Progenitor cell of endocrine pancreas (in vitro differentiated cells): Measurements from ENCODE around the gene CDC6. TPM values are rescaled to one million over a fixed set of nuclear protein-coding genes. Genes with fewer than 3 reads are reported as not detected.

Experiments used
- DNase-seq: peaks from one replicate; pipeline ENCODE4 v3.0.0; 2021; ENCODE audit warnings: low spot score; ENCODE audit not compliant: unreplicated experiment
- H3K27ac Mint-ChIP-seq: 2 replicates; pipeline ENCODE4 v1.8.0; 2021; ENCODE audit warnings: mild to moderate bottlenecking, moderate library complexity, mixed read lengths
- H3K27me3 Mint-ChIP-seq: 2 replicates; pipeline ENCODE4 v1.8.0; 2021; ENCODE audit warnings: mixed read lengths
- H3K36me3 Mint-ChIP-seq: 2 replicates; pipeline ENCODE4 v1.8.0; 2022; ENCODE audit warnings: mixed read lengths; ENCODE audit not compliant: insufficient read depth
- H3K4me1 Mint-ChIP-seq: 2 replicates; pipeline ENCODE4 v1.8.0; 2021; ENCODE audit warnings: low read depth, mixed read lengths
- H3K4me3 Mint-ChIP-seq: 2 replicates; pipeline ENCODE4 v1.8.0; 2021; ENCODE audit warnings: low read depth, mild to moderate bottlenecking, moderate library complexity, mixed read lengths
- H3K9me3 Mint-ChIP-seq: 2 replicates; pipeline ENCODE4 v1.8.0; 2021; ENCODE audit warnings: low read depth, mixed read lengths
- total RNA-seq: library from RNA; stranded (reverse); gene quantifications from 2 replicates; pipeline ENCODE4 v1.2.1, GENCODE V29; 2021
- TF ChIP-seq, protein P1 (sequence below): fragments of 200-600 bp; sonication (generic); IDR thresholded peaks from one replicate; pipeline ENCODE4 v1.5.0; 2021; ENCODE audit warnings: antibody characterized with exemption, mild to moderate bottlenecking; ENCODE audit not compliant: unreplicated experiment

The CDC6 gene
- total RNA-seq, 1 donor from 2014 or later: 35.7 TPM

DNA sequence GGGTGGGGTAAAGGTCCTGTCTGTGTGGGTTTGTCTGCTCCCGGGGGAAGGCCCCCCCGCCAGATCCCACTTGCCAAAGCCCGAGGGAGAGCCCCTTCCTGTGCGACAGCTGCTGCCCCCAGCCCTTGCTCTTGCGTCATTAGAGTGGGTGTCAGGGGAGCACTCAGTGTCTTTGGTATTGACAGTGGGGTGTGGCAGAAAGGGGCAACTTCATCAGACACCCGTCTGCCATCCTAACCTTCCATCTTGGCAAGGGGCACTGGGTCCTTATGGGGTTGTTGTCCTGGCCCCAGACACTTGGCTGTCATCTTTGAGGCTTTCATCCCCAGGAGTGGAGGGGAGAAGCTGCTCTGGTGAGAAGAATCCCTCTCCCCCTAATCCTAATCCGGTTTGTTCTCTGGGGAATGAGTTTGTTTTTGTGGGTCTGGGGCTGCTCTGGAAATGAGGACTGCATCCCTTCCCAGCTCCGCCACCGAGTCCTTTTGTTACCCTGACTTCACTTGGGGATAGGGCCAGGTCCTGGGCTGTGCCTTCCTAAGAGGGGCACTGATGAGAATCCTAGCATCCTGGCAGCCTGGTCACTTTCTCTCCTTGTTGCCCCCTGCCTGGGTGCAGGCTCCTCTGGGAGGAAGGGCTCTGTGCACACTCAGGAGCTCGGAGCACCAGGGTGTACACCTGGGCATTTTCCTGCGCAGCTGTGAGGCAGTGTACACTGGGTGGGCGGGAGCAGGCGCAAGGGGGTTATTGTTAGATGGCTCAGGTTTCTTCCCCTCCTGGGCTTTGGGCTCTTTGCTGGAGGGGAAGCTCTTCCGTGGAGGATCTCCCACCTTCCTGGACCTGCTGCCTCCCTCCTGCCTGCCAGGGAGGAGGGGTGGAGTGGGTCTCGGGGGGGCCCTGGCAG is 55.8 kb downstream of the CDC6 start:
- peak overlapping the region; percentile 89 for H3K4me3 Mint-ChIP-seq

DNA sequence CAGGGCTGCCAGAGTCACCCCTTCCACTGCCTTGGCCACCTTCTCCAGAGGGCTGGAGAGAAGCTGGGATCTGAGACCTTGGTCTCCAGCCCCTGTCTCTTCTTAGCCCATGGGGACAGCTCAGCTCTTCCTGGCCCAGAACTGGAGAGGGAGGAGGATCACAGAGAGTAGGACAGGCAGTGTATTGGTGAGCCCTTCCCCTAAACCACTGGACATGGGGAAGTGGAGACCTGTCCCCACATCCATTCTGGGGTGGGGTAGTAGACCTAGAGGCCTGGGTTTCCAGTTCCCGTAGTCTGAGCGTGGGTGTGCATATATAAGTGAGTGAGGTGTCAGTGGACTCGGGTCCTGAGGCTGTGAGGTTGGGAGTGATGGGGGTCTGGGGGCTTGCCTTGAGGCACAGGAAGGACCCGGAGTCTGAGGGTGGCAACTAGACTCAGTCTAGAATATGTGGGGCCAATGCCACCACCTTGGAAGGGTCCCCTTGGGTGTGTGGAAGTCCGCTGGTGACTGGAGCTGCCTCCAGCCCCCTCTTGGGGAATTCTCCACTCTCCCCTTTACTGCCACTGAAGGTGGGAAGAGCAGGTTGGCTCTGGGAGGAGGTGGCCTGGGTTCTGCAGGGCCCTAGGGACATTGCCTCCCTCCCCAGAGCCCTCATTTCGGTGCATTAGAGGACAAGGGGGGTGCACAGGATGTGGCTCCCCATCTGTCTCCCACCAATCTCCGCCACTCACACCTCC is 56.9 kb downstream of the CDC6 start:
- Mint-ChIP-seq H3K27ac (peak overlapping the region; percentile 97), H3K9me3 (no peaks in the 10 kb centered on the region), H3K4me1 (peaks cover 67% of the 10 kb centered on the region), H3K4me3 (peak overlapping the region; percentile 89), H3K36me3 (peaks cover 5% of the 10 kb centered on the region), H3K27me3 (no peaks in the 10 kb centered on the region)
- TF ChIP-seq, protein P1, sequence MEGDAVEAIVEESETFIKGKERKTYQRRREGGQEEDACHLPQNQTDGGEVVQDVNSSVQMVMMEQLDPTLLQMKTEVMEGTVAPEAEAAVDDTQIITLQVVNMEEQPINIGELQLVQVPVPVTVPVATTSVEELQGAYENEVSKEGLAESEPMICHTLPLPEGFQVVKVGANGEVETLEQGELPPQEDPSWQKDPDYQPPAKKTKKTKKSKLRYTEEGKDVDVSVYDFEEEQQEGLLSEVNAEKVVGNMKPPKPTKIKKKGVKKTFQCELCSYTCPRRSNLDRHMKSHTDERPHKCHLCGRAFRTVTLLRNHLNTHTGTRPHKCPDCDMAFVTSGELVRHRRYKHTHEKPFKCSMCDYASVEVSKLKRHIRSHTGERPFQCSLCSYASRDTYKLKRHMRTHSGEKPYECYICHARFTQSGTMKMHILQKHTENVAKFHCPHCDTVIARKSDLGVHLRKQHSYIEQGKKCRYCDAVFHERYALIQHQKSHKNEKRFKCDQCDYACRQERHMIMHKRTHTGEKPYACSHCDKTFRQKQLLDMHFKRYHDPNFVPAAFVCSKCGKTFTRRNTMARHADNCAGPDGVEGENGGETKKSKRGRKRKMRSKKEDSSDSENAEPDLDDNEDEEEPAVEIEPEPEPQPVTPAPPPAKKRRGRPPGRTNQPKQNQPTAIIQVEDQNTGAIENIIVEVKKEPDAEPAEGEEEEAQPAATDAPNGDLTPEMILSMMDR: no peak
- DNase-seq: no peak

More for the DNA sequence above, 55.8 kb downstream of the CDC6 start:
- no peak for DNase-seq
- Mint-ChIP-seq H3K27ac (peak overlapping the region; percentile 97), H3K4me1 (peaks cover 62% of the 10 kb centered on the region), H3K27me3 (no peaks in the 10 kb centered on the region), H3K36me3 (peaks cover 4% of the 10 kb centered on the region), H3K9me3 (no peaks in the 10 kb centered on the region)
- TF ChIP-seq, protein P1: no peak

DNA sequence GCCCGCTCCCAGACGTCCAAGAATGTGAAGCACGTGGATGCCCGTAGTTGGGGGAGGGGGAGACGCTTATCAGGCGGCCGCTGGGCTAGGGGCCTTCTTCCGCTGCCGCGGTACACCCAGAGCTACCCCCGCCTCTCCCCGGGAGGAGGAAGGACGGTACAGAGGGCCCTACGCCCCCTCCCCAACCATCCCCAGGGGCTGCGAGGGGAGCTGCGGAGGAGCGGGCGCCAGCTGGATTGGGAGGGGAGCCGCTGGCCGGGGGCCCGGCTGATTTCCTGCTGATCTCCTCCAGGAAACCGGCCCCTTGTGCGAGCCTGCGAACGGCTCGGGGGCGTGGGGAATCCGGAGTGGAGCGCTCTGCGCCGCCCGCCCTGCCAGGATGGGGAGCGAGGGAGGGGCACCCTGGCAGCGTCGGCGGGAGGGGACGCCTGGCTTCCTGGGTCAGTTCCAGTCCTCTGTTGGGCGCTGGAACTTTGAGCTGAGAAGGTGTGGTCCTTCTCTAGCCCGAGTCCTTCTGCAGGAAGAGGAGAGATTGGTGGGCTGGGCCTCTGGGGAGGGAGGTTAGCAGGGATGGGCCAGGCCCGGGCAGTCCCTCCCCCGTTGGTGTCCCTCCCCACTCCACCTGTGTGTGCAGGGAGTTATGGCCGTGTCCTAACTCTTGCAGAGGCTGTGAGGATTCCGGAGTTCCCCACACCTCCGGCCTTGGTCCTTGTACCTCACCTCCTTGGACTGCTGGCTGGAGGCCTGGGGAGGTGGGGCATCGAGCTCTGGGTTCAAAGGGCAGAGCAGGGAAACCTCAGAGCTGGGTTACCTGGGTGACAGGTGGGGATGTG is 57.7 kb downstream of the CDC6 start:
- H3K4me1 Mint-ChIP-seq: peaks cover 68% of the 10 kb centered on the region
- H3K27me3 Mint-ChIP-seq: no peaks in the 10 kb centered on the region
- H3K4me3 Mint-ChIP-seq: peak overlapping the region; percentile 89
- TF ChIP-seq, protein P1: no peak
- H3K36me3 Mint-ChIP-seq: peaks cover 4% of the 10 kb centered on the region
- H3K9me3 Mint-ChIP-seq: no peaks in the 10 kb centered on the region
- peak overlapping the region; percentile 97 for H3K27ac Mint-ChIP-seq
- DNase-seq: peak; percentile 46

DNA sequence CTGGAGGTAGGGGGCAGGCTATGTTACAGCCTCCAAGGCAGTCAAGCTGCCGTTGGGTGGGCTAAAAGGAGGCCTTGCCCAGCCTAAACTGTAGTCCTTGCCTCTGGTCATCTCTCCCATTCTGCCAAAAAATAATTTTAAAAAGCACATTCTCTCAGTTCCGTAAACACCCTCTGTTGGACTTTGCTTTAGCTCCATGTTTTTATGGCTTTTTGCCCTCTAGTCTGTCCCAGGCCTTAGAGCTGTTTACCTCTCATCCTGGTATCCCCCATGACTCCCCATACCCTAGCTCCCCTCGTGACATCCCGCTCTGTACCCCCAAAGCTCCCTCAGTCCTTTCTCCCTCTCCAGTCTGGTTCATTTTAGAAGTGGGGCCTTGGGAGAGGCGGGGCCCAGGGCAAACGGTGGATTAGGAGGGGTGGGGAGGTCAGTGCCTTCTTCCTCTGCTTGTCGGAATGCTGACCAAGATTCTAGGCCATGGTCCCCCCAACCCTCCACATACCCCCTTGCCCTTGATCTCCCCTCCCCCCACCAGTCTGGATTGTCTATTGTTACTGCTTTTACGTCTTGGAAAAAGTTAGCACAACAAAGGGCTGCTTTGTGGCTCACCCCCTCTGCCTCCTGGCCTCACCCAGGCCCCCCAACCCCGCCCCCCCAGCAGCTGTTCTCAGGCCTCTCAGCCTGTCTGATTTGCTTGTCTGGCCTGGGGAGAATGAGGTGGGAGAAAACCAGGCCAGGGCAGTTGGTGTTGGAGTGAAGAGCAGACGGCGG is 58.5 kb downstream of the CDC6 start:
- TF ChIP-seq, protein P1: no peak
- Mint-ChIP-seq H3K36me3 (peaks cover 4% of the 10 kb centered on the region), H3K4me3 (peak overlapping the region; percentile 89), H3K4me1 (peaks cover 69% of the 10 kb centered on the region), H3K27ac (peak overlapping the region; percentile 97), H3K9me3 (no peaks in the 10 kb centered on the region), H3K27me3 (no peaks in the 10 kb centered on the region)
- no peak for DNase-seq
